Stimulated activated CD4-positive, alpha-beta T cell treated with anti-CD3 and anti-CD28 coated beads, Interleukin-1b, Interleukin-23, amount 100 ng/mL, for 4 hours (primary cell): ENCODE data around the gene CCDC83.
"Not testable (repeated sequence)": the region's sequence is repeated elsewhere in the genome, so short reads cannot be mapped to it uniquely, and the experiment has no call there.

Source experiments
- DNase-seq, 2 donors: peaks; one replicate each; pipeline ENCODE4 v3.0.0-alpha.2; 2020; ENCODE audit warnings: low read depth in 2 of 2

Gene CCDC83

GRCh38 chr11:85835729-85836128, 19.5 kb upstream of the CCDC83 start:
- no peak for DNase-seq

GRCh38 chr11:85840932-85841331, 14.3 kb upstream of the CCDC83 start:
- not testable (repeated sequence) for DNase-seq

DNA sequence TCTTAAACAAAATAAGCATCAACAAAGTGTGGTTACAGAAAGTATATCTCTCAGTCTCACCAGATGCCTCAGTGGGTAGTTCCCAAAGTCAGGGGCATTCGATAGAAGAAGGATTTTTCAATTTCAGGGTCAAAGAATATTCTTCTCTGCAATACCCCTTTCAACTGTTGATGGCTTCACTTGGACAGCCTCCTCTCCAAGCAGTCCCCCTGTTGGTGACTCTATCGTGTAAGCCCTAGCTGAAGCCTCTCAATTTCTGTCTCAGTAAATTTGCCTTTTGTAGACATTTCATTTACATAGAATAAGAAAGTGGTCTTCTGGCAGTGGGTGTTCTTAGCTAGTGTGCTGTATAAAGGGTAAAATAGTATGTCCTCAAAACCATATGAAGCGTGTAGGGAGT, 11.3 kb upstream of the CCDC83 start:
- no peak for DNase-seq

- DNase-seq = no peak
These were observed 10.6 kb upstream of the CCDC83 start for GRCh38 chr11:85844439-85845123.

DNA sequence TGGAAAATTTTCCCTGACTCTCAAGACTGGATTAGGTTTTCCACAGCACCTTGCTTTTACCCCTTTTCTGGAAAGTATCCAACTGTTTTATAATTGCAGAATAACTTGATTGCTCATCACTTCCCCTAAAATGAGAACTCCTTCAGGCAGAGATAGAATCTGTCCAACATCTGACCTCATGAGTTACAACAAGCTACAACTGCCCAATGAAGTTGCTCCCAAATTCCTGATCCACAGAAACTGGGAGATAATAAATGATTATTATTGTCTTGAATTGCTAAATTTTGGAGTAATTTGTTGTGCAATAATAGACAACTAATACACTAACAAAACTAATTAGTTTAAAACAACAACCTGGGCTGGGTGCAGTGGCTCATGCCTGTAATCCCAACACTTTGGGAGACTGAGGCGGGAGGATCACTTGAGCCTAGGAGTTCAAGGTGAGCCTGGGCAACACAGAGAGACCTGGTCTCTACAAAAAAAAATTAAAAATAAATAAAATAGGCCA, 10.0 kb upstream of the CCDC83 start:
- no peak for DNase-seq

DNA sequence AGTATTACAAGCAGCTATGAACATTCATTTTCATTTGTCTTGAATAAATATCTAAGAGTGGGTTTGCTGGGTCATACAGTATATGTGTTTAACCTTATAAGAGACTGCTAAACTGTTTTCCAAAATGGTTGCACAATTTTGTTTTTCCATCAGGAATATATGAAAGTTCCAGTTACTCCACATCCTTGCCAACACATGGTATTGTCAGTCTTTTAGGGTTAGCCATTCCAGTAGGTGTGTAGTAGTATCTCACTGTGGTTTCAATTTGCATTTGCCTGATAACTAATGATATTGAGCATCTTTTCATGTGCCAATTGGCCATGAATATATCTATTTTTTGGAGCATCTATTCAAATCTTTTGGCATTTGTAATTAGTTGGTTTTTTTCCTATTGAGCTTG, 7.7 kb upstream of the CCDC83 start:
- DNase-seq = no peak

GRCh38 chr11:85848006-85848405, 7.2 kb upstream of the CCDC83 start:
- no peak for DNase-seq

GRCh38 chr11:85848556-85848955, 6.6 kb upstream of the CCDC83 start:
- DNase-seq = no peak

DNA sequence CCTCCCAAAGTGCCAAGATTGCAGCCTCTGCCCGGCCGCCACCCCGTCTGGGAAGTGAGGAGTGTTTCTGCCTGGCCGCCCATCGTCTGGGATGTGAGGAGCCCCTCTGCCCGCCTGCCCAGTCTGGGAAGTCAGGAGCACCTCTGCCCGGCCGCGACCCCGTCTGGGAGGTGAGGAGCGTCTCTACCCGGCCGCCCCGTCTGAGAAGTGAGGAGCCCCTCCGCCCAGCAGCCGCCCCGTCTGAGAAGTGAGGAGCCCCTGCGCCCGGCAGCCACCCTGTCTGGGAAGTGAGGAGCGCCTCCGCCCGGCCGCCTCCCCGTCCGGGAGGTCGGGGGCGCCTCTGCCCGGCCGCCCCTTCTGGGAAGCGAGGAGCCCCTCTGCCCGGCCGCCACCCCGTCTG, 2.4 kb upstream of the CCDC83 start:
- not testable (repeated sequence) for DNase-seq

GRCh38 chr11:85853541-85853940, 1.6 kb upstream of the CCDC83 start:
- DNase-seq = not testable (repeated sequence)

DNA sequence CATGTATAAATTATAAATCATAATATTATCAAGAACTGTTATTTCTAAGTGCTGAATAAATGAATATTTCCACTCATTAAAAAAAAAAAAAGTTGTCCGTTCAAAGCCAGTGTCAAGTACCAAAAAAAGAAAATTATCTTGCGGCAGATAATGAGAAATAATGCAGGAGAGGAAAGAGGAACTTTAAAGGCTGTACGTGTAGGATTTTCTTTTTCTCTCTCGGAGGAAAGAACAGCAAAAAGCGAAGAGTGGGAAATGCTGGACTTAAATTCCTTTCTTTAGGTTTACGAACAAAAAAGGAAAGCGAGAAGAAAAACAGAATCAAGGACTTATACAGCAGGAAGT, 999 bp upstream of the CCDC83 start:
- no peak for DNase-seq

- peak; percentile 88 for DNase-seq
These were observed 434 bp upstream of the CCDC83 start for GRCh38 chr11:85854557-85855340.

GRCh38 chr11:85857098-85857497, 1.9 kb downstream of the CCDC83 start:
- no peak for DNase-seq

DNA sequence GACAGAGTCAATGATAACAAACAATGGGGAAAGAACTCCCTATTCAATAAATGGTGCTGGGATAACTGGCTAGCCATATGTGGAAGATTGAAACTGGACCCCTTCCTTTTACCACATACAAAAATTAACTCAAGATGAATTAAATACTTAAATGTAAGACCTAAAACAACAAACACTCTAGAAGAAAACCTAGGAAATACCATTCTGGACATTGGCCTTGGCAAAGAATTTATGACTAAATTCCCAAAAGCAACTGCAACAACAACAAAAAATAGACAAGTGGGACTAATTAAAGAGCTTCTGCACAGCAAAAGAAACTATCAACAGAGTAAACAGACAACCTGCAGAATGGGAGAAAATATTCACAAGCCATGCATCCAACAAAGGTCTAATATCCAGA, 4.4 kb downstream of the CCDC83 start:
- not testable (repeated sequence) for DNase-seq

DNA sequence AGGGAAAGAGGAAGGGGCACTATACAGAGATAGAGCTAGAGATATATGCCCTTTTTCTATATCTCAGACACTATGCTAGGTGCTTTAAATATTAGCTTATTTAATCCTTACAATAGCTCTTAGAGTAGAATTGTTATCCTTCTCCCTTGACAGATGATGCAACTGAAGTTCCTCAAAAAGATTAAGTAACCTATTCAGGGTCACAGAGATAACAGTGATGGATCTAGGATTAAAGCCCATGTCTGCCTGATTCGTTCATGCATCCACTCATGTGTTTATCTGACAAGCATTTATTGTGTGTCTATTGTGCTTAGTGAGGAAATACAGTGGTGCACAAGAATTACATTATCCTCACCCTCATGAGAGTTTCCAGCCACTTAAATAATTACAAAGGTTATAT, 8.7 kb downstream of the CCDC83 start:
- no peak for DNase-seq

DNA sequence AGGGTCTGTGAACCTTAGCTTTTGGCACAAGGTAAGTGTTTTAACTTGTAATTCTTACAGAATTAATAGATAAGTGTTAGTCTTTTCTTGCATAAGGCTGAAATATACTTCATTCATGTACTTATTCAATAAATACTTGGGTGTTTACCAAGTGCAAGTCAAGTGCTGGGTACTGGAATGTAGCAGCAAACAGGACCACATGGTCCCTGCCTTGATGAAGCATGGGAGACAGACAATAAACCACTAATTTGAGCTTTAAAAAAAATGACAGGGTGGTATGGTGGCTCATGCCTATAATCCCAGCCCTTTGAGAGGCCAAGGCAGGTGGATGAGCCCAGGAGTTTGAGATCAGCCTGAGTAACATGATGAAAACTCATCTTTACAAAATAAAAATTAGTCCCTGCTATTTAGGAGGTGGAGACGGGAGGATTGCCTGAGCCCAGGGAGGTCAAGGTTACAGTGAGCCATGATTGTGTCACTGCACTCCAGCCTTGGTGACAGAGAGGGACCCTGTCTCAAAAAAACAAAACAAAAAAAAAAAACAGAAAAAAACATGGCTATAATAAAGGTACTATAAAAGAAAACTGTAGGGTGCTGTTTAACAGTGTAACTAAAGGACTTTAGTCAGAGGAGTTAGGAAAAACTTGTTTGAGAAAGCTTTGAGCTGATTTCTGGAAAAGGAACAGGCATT, 11.1 kb downstream of the CCDC83 start:
- no peak for DNase-seq

GRCh38 chr11:85867751-85868150, 12.6 kb downstream of the CCDC83 start:
- DNase-seq = no peak

- DNase-seq = no peak
These were observed 14.6 kb downstream of the CCDC83 start for GRCh38 chr11:85869781-85870180.

- no peak for DNase-seq
These were observed 19.1 kb downstream of the CCDC83 start for GRCh38 chr11:85874265-85874664.

GRCh38 chr11:85875505-85875904, 20.3 kb downstream of the CCDC83 start:
- DNase-seq = no peak

DNA sequence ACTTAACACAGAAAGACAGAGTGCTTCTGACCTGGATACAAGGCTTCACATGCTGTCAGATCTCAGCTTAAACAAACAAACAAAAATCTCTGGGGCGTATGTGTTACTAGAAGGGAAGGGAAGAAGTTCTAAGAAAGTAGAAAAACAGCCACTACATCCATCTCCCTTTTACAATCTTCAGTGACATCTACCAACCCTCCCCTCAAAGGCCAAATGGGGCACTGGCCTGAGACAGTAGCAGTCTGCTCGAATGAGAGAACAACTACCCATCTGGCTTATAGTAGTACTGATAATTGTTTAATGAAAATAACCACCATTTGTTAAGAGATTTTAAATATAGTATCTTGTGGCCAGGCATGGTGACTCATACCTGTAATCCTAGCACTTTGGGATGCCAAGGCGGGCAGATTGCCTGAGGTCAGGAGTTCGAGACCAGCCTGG, 29.4 kb downstream of the CCDC83 start:
- no peak for DNase-seq
